Activated CD8-positive, alpha-beta T cell treated with anti-CD3 and anti-CD28 coated beads for 36 hours (primary cell): ENCODE results near the gene WARS2. TPM values are rescaled to one million over a fixed set of nuclear protein-coding genes. Genes with fewer than 3 reads are reported as not detected.

Experiments used
- ATAC-seq: fragments of 200-7000 bp; cut with Tn5 transposase; one replicate; pipeline ENCODE4 v1.10.0; 2021; ENCODE audit warnings: mild to moderate bottlenecking, moderate library complexity
- CTCF ChIA-PET: fragments of 350-600 bp; sonication (Branson Sonifier 250); formaldehyde crosslinking; loops from one replicate; lab custom pipeline; 2021; ENCODE audit warnings: antibody characterized with exemption; lab: Charles Lee
- POLR2A ChIA-PET: fragments of 350-600 bp; sonication (Branson Sonifier 250); formaldehyde crosslinking; loops from one replicate; lab custom pipeline; 2021; ENCODE audit warnings: antibody characterized with exemption; lab: Charles Lee
- DNase-seq: peaks from one replicate; pipeline ENCODE4 v3.0.0-alpha.2; 2020
- H3K27ac Mint-ChIP-seq: one replicate; pipeline ENCODE4 v1.8.0; 2021; ENCODE audit warnings: mild to moderate bottlenecking, mixed read lengths
- H3K27me3 Mint-ChIP-seq: one replicate; pipeline ENCODE4 v1.8.0; 2021; ENCODE audit warnings: mixed read lengths
- H3K36me3 Mint-ChIP-seq: one replicate; pipeline ENCODE4 v1.8.0; 2021; ENCODE audit warnings: low read depth, mixed read lengths
- H3K4me1 Mint-ChIP-seq: one replicate; pipeline ENCODE4 v1.8.0; 2021; ENCODE audit warnings: low read depth, mixed read lengths
- H3K4me3 Mint-ChIP-seq: one replicate; pipeline ENCODE4 v1.8.0; 2021; ENCODE audit warnings: mild to moderate bottlenecking, moderate library complexity, mixed read lengths
- H3K9me3 Mint-ChIP-seq: one replicate; pipeline ENCODE4 v1.8.0; 2021; ENCODE audit warnings: mixed read lengths
- intact Hi-C: fragments of 100-400 bp; cut with micrococcal nuclease; formaldehyde crosslinking; loops from one replicate; pipeline ENCODE4 v1.10.0; 2022
- total RNA-seq, 2 experiments: library from RNA; stranded (reverse); gene quantifications; one replicate each; pipeline ENCODE4 v1.2.3, GENCODE V29; 2021
- TF ChIP-seq, protein P1 (sequence below): fragments of 200-600 bp; IDR thresholded peaks from one replicate; pipeline ENCODE4 v1.8.0; 2022; ENCODE audit warnings: antibody characterized with exemption, mild to moderate bottlenecking

WARS2 gene
- total RNA-seq, 2 experiments from 2014 or later, result 22.3 to 23.7 TPM

DNA sequence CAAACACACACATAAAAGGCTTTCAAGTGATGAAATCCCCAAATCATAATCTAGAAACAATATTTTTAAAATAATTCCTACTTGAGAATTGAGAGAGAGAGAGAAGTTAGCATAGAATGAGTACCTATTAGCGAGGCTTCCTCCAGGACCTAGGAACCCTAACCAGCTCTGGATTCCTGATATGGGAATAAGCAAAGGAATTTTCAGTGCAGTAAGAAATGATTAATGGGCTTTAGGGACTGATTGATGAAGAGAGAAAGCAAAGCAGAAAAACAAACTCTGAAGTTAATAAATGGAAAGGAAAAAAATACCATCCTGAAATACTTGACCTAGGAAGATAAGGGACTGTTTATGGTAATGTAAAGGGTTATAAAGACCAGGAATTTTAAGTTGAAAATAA, 60.6 kb downstream of the WARS2 start:
- Mint-ChIP-seq H3K4me1 (no peaks in the 10 kb centered on the region), H3K9me3 (peaks cover 7% of the 10 kb centered on the region), H3K36me3 (peaks cover 18% of the 10 kb centered on the region), H3K27ac (no peak overlapping the region), H3K27me3 (no peaks in the 10 kb centered on the region), H3K4me3 (no peak overlapping the region)
- intact Hi-C loops, result no loop called here
- ChIA-PET POLR2A (no interaction called here), CTCF (no interaction called here)
- TF ChIP-seq, protein P1, sequence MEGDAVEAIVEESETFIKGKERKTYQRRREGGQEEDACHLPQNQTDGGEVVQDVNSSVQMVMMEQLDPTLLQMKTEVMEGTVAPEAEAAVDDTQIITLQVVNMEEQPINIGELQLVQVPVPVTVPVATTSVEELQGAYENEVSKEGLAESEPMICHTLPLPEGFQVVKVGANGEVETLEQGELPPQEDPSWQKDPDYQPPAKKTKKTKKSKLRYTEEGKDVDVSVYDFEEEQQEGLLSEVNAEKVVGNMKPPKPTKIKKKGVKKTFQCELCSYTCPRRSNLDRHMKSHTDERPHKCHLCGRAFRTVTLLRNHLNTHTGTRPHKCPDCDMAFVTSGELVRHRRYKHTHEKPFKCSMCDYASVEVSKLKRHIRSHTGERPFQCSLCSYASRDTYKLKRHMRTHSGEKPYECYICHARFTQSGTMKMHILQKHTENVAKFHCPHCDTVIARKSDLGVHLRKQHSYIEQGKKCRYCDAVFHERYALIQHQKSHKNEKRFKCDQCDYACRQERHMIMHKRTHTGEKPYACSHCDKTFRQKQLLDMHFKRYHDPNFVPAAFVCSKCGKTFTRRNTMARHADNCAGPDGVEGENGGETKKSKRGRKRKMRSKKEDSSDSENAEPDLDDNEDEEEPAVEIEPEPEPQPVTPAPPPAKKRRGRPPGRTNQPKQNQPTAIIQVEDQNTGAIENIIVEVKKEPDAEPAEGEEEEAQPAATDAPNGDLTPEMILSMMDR, result no peak
- no peak for ATAC-seq
- no peak for DNase-seq

DNA sequence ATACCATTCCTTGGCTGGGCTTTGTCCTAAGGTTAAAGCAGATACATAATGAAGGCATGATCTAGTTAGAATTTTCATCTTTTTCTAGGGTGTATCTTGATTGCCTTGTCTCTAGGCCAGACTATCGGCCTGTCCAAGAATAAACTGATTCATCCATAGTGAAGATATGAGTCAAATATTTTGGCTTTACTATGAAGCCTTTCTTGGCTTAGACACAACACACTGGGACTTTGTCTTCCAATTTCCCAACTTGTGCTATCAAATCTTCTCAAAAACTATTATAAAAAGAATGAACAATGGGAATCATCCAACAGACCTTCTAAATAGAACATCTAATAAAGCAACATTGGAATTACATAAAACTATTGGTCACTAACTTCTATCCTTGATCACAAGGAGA, 64.8 kb downstream of the WARS2 start:
- no peak overlapping the region for H3K27ac Mint-ChIP-seq
- no peak overlapping the region for H3K4me3 Mint-ChIP-seq
- DNase-seq (no peak), ATAC-seq (no peak)
- POLR2A ChIA-PET, result no interaction called here
- H3K9me3 Mint-ChIP-seq, result peaks cover 17% of the 10 kb centered on the region
- no peaks in the 10 kb centered on the region for H3K4me1 Mint-ChIP-seq
- no peaks in the 10 kb centered on the region for H3K27me3 Mint-ChIP-seq
- H3K36me3 Mint-ChIP-seq, result peaks cover 40% of the 10 kb centered on the region
- TF ChIP-seq, protein P1, result no peak
- CTCF ChIA-PET, result no interaction called here
- intact Hi-C loops, result no loop called here

DNA sequence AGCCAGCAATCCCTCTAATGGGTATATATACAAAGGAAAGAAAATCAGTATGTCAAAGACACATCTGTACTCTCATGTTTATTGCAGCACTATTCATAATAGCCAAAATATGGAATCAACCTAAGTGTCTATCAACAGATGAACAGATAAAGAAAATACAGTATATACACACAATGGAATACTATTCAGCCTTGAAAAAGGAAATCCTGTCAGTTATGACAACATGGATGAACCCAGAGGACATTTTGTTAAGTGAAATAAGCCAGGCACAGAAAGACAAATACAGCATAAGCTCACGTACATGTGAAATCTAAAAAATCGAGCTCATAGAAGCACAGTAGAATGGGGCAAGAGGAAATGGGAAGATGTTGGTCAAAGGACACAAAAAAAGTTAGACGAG, 69.1 kb downstream of the WARS2 start:
- ChIA-PET POLR2A (interaction anchor here (0.6 kb wide), 1 partner anchor 1131 kb away, joined by 3 read pairs; no protein-coding TSS in a partner anchor), CTCF (no interaction called here)
- H3K27me3 Mint-ChIP-seq, result no peaks in the 10 kb centered on the region
- H3K4me3 Mint-ChIP-seq, result no peak overlapping the region
- no peak overlapping the region for H3K27ac Mint-ChIP-seq
- DNase-seq (no peak), ATAC-seq (no peak)
- H3K4me1 Mint-ChIP-seq, result no peaks in the 10 kb centered on the region
- TF ChIP-seq, protein P1, result no peak
- peaks cover 34% of the 10 kb centered on the region for H3K36me3 Mint-ChIP-seq
- peaks cover 12% of the 10 kb centered on the region for H3K9me3 Mint-ChIP-seq
- intact Hi-C loops, result no loop called here

DNA sequence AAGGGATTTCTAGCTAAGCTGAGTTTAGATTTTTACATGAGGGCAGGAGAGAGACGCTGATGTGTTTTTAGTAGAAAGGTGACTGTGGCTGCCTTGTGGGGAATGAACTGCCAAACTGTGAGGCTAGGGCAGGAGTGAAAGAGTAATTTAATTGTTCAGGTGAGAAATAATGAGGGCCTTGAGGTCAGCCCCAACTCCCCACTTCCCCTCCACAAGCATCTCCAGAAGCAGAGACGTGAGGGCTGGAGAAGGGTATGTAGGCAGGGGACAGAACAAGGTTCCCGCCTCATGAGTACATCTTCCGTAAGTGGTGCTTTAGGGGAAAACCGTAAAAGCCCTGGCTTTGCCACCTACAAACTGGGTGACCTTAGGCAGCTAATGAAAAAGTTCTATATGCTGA, 70.8 kb downstream of the WARS2 start:
- TF ChIP-seq, protein P1, result no peak
- intact Hi-C loops, result no loop called here
- no peak for DNase-seq
- Mint-ChIP-seq H3K4me3 (no peak overlapping the region), H3K27ac (no peak overlapping the region), H3K9me3 (peaks cover 10% of the 10 kb centered on the region), H3K4me1 (no peaks in the 10 kb centered on the region), H3K27me3 (no peaks in the 10 kb centered on the region), H3K36me3 (peaks cover 27% of the 10 kb centered on the region)
- ChIA-PET POLR2A (no interaction called here), CTCF (no interaction called here)
- ATAC-seq, result no peak

DNA sequence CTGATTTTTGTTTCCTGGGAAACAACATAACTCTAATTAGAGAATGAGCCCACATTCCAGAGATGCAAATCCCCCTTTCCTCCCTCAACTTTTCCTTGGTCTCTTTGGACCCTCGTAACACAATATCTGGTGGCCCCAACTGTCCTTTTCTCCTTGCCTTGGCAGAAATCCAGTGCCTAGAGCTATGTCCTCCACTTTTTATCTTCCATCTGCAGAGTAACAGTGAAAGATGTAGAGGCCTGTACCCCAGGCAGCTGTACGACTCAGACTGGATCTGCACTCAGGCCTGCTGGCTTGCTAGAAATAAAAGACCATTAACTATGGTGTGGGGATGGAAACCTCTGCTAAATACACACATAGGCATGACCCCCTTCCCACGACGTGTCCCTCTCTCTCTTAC, 72.0 kb downstream of the WARS2 start:
- Mint-ChIP-seq H3K27me3 (no peaks in the 10 kb centered on the region), H3K27ac (no peak overlapping the region), H3K36me3 (peaks cover 24% of the 10 kb centered on the region), H3K9me3 (peaks cover 10% of the 10 kb centered on the region), H3K4me3 (no peak overlapping the region), H3K4me1 (no peaks in the 10 kb centered on the region)
- ATAC-seq (no peak), DNase-seq (no peak)
- TF ChIP-seq, protein P1, result no peak
- intact Hi-C loops, result no loop called here
- ChIA-PET CTCF (no interaction called here), POLR2A (no interaction called here)
